ENCODE data around the gene PSMD1.

Gene PSMD1

GRCh38 chr2:231199219-231199618, 142.6 kb downstream of the PSMD1 start:
- H3F3A ChIP-seq (ENCODE audit: control insufficient read depth, insufficient read depth) = no peaks in the 10 kb centered on the region
- H3K79me2 ChIP-seq (ENCODE audit: control insufficient read depth, low read length) = no peaks in the 10 kb centered on the region; the same call in 1 of the 2 replicates
- H3K27me3 ChIP-seq (ENCODE audit: control insufficient read depth, low read length) = no peaks in the 10 kb centered on the region
- no peaks in the 10 kb centered on the region for H3K36me3 ChIP-seq (ENCODE audit: control insufficient read depth, low read length)
- H3K9me3 ChIP-seq (ENCODE audit: control insufficient read depth, insufficient read depth, low read length) = no peaks in the 10 kb centered on the region
- H3K27ac ChIP-seq (ENCODE audit: low read depth, low read length) = no peak overlapping the region
- peak overlapping the region; percentile 52 for H3K4me2 ChIP-seq (ENCODE audit: low read length)
- H3K9me2 ChIP-seq (replicated peaks; ENCODE audit: control insufficient read depth, low read length) = no peaks in the 10 kb centered on the region
- H4K20me1 ChIP-seq (ENCODE audit: control insufficient read depth, insufficient read depth, low read depth, low read length) = no peaks in the 10 kb centered on the region
- no peak for TF ChIP-seq CTCF (IDR thresholded peaks at IDR 0.05; ENCODE audit: low read depth, low read length, poor library complexity, severe bottlenecking)
- TF ChIP-seq EZH2phosphoT487 (IDR thresholded peaks at IDR 0.05; ENCODE audit: borderline replicate concordance, low read length) = no peak
- H3K4me1 ChIP-seq (ENCODE audit: control insufficient read depth, low read length) = peaks cover 12% of the 10 kb centered on the region
- H3K4me3 ChIP-seq (ENCODE audit: low read length) = peak overlapping the region; percentile 85

- no peaks in the 10 kb centered on the region for H3K36me3 ChIP-seq (ENCODE audit: control insufficient read depth, low read length)
- H3K79me2 ChIP-seq (ENCODE audit: control insufficient read depth, low read length) = no peaks in the 10 kb centered on the region; the same call in 1 of the 2 replicates
- no peaks in the 10 kb centered on the region for H4K20me1 ChIP-seq (ENCODE audit: control insufficient read depth, insufficient read depth, low read depth, low read length)
- H3K4me3 ChIP-seq (ENCODE audit: low read length) = no peak overlapping the region
- peaks cover 12% of the 10 kb centered on the region for H3K4me1 ChIP-seq (ENCODE audit: control insufficient read depth, low read length)
- TF ChIP-seq CTCF (IDR thresholded peaks at IDR 0.05; ENCODE audit: low read depth, low read length, poor library complexity, severe bottlenecking) (no peak), EZH2phosphoT487 (IDR thresholded peaks at IDR 0.05; ENCODE audit: borderline replicate concordance, low read length) (no peak)
- no peaks in the 10 kb centered on the region for H3K9me3 ChIP-seq (ENCODE audit: control insufficient read depth, insufficient read depth, low read length)
- no peaks in the 10 kb centered on the region for H3K9me2 ChIP-seq (replicated peaks; ENCODE audit: control insufficient read depth, low read length)
- H3K4me2 ChIP-seq (ENCODE audit: low read length) = no peak overlapping the region
- no peaks in the 10 kb centered on the region for H3F3A ChIP-seq (ENCODE audit: control insufficient read depth, insufficient read depth)
- H3K27me3 ChIP-seq (ENCODE audit: control insufficient read depth, low read length) = no peaks in the 10 kb centered on the region
- no peak overlapping the region for H3K27ac ChIP-seq (ENCODE audit: low read depth, low read length)
Observed at GRCh38 chr2:231200805-231201474, 144.3 kb downstream of the PSMD1 start.

- Histone ChIP-seq H3K4me1 (ENCODE audit: control insufficient read depth, low read length) (peaks cover 12% of the 10 kb centered on the region), H3K79me2 (ENCODE audit: control insufficient read depth, low read length) (no peaks in the 10 kb centered on the region; the same call in 1 of the 2 replicates), H3K4me2 (ENCODE audit: low read length) (no peak overlapping the region), H3K9me2 (replicated peaks; ENCODE audit: control insufficient read depth, low read length) (no peaks in the 10 kb centered on the region), H3F3A (ENCODE audit: control insufficient read depth, insufficient read depth) (peaks cover 3% of the 10 kb centered on the region; the same call in 1 of the 2 replicates), H3K9me3 (ENCODE audit: control insufficient read depth, insufficient read depth, low read length) (no peaks in the 10 kb centered on the region), H4K20me1 (ENCODE audit: control insufficient read depth, insufficient read depth, low read depth, low read length) (no peaks in the 10 kb centered on the region), H3K27ac (ENCODE audit: low read depth, low read length) (no peak overlapping the region), H3K4me3 (ENCODE audit: low read length) (no peak overlapping the region), H3K36me3 (ENCODE audit: control insufficient read depth, low read length) (no peaks in the 10 kb centered on the region), H3K27me3 (ENCODE audit: control insufficient read depth, low read length) (no peaks in the 10 kb centered on the region)
- TF ChIP-seq EZH2phosphoT487 (IDR thresholded peaks at IDR 0.05; ENCODE audit: borderline replicate concordance, low read length) (no peak), CTCF (IDR thresholded peaks at IDR 0.05; ENCODE audit: low read depth, low read length, poor library complexity, severe bottlenecking) (no peak)
Observed at GRCh38 chr2:231201475-231201814, 144.8 kb downstream of the PSMD1 start.
